Fibroblast of skin of right biceps (primary cell): Measurements from ENCODE around the gene IFFO2.
"Not testable (repeated sequence)": the region's sequence is repeated elsewhere in the genome, so short reads cannot be mapped to it uniquely, and the experiment has no call there.

Experiments
- DNase-seq: peaks from one replicate; pipeline ENCODE4 v3.0.0-alpha.2; 2013

IFFO2 gene

GRCh38 chr1:18917071-18917799, 39.2 kb downstream of the IFFO2 start:
- no peak for DNase-seq

- DNase-seq, result no peak
Observed at GRCh38 chr1:18915341-18915740, 41.1 kb downstream of the IFFO2 start.

GRCh38 chr1:18913065-18913835, 43.2 kb downstream of the IFFO2 start:
- peak; percentile 79 for DNase-seq

GRCh38 chr1:18912550-18912949, 43.9 kb downstream of the IFFO2 start:
- DNase-seq, result no peak

GRCh38 chr1:18908911-18909771, 47.3 kb downstream of the IFFO2 start:
- DNase-seq, result no peak

GRCh38 chr1:18907917-18908845, 48.3 kb downstream of the IFFO2 start:
- no peak for DNase-seq

GRCh38 chr1:18907021-18907916, 49.2 kb downstream of the IFFO2 start:
- DNase-seq, result peak; percentile 69

GRCh38 chr1:18903291-18903756, 53.2 kb downstream of the IFFO2 start:
- DNase-seq, result no peak

- peak; percentile 99 for DNase-seq
Observed at GRCh38 chr1:18902523-18903290, 53.8 kb downstream of the IFFO2 start, which contains the start of gene ALDH4A1. Gene ALDH4A1 (minus strand): TSS chr1:18902555. CDS start chr1:18902523, 32 bp downstream.

- DNase-seq, result no peak
Observed at GRCh38 chr1:18901952-18902522, 54.4 kb downstream of the IFFO2 start.

- no peak for DNase-seq
Observed at GRCh38 chr1:18901147-18901951, 55.1 kb downstream of the IFFO2 start.

GRCh38 chr1:18900303-18900841, 56.1 kb downstream of the IFFO2 start:
- no peak for DNase-seq

- no peak for DNase-seq
Observed at GRCh38 chr1:18899363-18900049, 57.0 kb downstream of the IFFO2 start.

- DNase-seq, result no peak
Observed at GRCh38 chr1:18898567-18898966, 57.9 kb downstream of the IFFO2 start.

- DNase-seq, result no peak
Observed at GRCh38 chr1:18895317-18895716, 61.2 kb downstream of the IFFO2 start.

GRCh38 chr1:18893120-18893519, 63.4 kb downstream of the IFFO2 start:
- peak; percentile 50 for DNase-seq

GRCh38 chr1:18891858-18892257, 64.6 kb downstream of the IFFO2 start:
- not testable (repeated sequence) for DNase-seq

GRCh38 chr1:18891426-18891780, 65.1 kb downstream of the IFFO2 start:
- DNase-seq, result no peak
